ENCODE measurements around the gene TANGO2. TPM values are rescaled to one million over a fixed set of nuclear protein-coding genes. Genes with fewer than 3 reads are reported as not detected.

TANGO2 gene
- total and polyA plus RNA-seq, 9 of the 15 experiments (the other 6 are each of a cell fraction or from before 2014, with no cell fraction given): 15.5 to 94.9 (median 70.1) TPM

GRCh38 chr22:20008221-20008995 lies 12.5 kb upstream of the TANGO2 start (continued):
- TF ChIP-seq THRB (CRISPR knock-in tag; conservative IDR thresholded peaks at IDR 0.05): no peak
- no peak for TF ChIP-seq MYNN (IDR thresholded peaks at IDR 0.05)
- TF ChIP-seq MYNN (CRISPR knock-in tag; IDR thresholded peaks at IDR 0.05): no peak
- TF ChIP-seq LCOR (CRISPR knock-in tag; IDR thresholded peaks at IDR 0.05): no peak
- no peak for TF ChIP-seq CEBPZ (IDR thresholded peaks at IDR 0.05; ENCODE audit: borderline replicate concordance, low read depth, low read length)
- TF ChIP-seq FOS (IDR thresholded peaks at IDR 0.05; ENCODE audit: extremely low read depth, insufficient read length): no peak
- TF ChIP-seq EP300 (IDR thresholded peaks at IDR 0.05; ENCODE audit: low read length): no peak
- TF ChIP-seq CBX2 (IDR thresholded peaks at IDR 0.05; ENCODE audit: insufficient read depth, low read length, poor library complexity, severe bottlenecking): no peak
- TF ChIP-seq E2F5 (CRISPR knock-in tag; IDR thresholded peaks at IDR 0.05): no peak
- TF ChIP-seq IRF2 (CRISPR knock-in tag; IDR thresholded peaks at IDR 0.05): no peak
- TF ChIP-seq E2F6 (IDR thresholded peaks at IDR 0.05; ENCODE audit: borderline replicate concordance in 1 of 2, extremely low read depth in 1 of 2, insufficient read depth in 1 of 2, insufficient read length in 1 of 2, low read depth in 1 of 2, low read length in 1 of 2, poor library complexity in 1 of 2, severe bottlenecking in 1 of 2): peak in 1 of 2 experiments; percentile 44
- no peak for TF ChIP-seq ZNF717 (CRISPR knock-in tag; IDR thresholded peaks at IDR 0.05)
- TF ChIP-seq THAP12 (CRISPR knock-in tag; IDR thresholded peaks at IDR 0.05): peak; percentile 73; the same call in 1 of the 2 replicates
- TF ChIP-seq TAF15 (IDR thresholded peaks at IDR 0.05; ENCODE audit: low read depth, low read length): no peak
- peak; percentile 22; the same call in 1 of the 2 replicates for TF ChIP-seq ARID2 (IDR thresholded peaks at IDR 0.05)

Measured in K562 (cell line).